Left colon (tissue), 2 donors: ENCODE measurements around the gene TRIM33. TPM values are rescaled to one million over a fixed set of nuclear protein-coding genes. Genes with fewer than 3 reads are reported as not detected.
"Not testable (repeated sequence)": the region's sequence is repeated elsewhere in the genome, so short reads cannot be mapped to it uniquely, and the experiment has no call there.

ENCODE experiments used
- ATAC-seq: fragments of 200-7000 bp; cut with Tn5 transposase; one replicate; pipeline ENCODE4 v1.9.1; 2020; ENCODE audit warnings: mild to moderate bottlenecking, moderate library complexity
- DNase-seq, 2 donors: peaks; one replicate each; pipeline ENCODE4 v3.0.0-alpha.2; 2020
- intact Hi-C, 2 donors: fragments of 100-400 bp; cut with DNase I in 1 of 2; cut with micrococcal nuclease in 1 of 2; formaldehyde crosslinking; loops; one replicate each; pipeline versions ENCODE4 v1.11.2 to v1.14.0; 2022; cut with DNase I, micrococcal nuclease
- total RNA-seq, 2 donors: library from RNA; stranded (reverse); fragmentation: NEBNext Ultra II Directional; extraction: Animal tissue kit (Norgen Biotek cat#: 25700); gene quantifications; one replicate each; pipeline ENCODE4 v1.2.1, GENCODE V29; 2021
- donor health status: DM: no; HTN: no; CAD: no.
- donor health status: DM: yes; HTN: yes; CAD: no.

Gene TRIM33
- total RNA-seq, 2 donors from 2014 or later, result 28.6 to 31.0 TPM

- intact Hi-C loops, result no loop called here
- DNase-seq (no peak), ATAC-seq (no peak)
Measured at GRCh38 chr1:114369930-114370329, 141.1 kb downstream of the TRIM33 start.

- DNase-seq, ATAC-seq, intact Hi-C loops: not testable (repeated sequence)
Measured at GRCh38 chr1:114369266-114369919, 141.6 kb downstream of the TRIM33 start.

DNA sequence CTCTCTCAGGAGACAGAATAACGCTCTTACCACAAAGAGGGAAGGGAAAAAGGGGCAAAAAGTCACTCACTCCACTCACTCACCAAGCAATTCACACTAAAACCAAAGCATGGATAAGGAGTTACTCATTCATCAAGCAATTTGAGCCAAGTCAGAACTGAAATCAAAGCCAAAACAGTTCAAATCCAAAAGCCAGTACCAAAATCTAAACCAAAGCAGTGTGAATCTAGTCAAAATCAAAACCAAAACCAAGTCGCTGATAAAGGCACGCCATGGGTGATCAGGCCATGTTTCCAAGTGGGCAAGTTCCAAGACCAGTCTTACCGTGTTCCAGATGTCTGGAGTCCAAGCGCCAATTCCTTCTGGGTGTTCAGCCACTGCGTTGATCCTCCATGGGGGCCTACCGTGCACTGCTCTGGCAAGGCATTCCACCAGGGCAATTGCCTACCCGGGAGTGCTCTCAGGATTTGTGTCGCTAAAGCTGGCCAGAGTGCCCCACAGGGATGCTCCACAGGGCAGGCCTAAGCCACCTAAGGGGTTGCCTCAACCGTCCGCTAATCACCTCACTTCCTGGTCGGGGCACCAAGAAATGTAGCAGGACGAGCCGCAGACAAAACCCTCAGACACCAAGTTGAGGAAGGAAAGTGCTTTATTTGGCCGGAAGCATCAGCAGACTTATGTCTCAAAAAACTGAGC is 142.3 kb downstream of the TRIM33 start:
- DNase-seq, result no peak
- ATAC-seq, result no peak
- intact Hi-C loops, result no loop called here

GRCh38 chr1:114367810-114368209 is 143.2 kb downstream of the TRIM33 start:
- intact Hi-C loops, result no loop called here

GRCh38 chr1:114363230-114363629 is 147.8 kb downstream of the TRIM33 start:
- not testable (repeated sequence) for DNase-seq

More at GRCh38 chr1:114367810-114368209, 143.2 kb downstream of the TRIM33 start:
- DNase-seq (no peak), ATAC-seq (no peak)

GRCh38 chr1:114359791-114360190 is 151.2 kb downstream of the TRIM33 start:
- intact Hi-C loops, result no loop called here
- no peak for ATAC-seq
- no peak for DNase-seq

More at GRCh38 chr1:114363230-114363629, 147.8 kb downstream of the TRIM33 start:
- ATAC-seq, intact Hi-C loops: not testable (repeated sequence)

GRCh38 chr1:114355240-114355639 is 155.8 kb downstream of the TRIM33 start:
- DNase-seq (no peak), ATAC-seq (no peak)
- intact Hi-C loops, result no loop called here

DNA sequence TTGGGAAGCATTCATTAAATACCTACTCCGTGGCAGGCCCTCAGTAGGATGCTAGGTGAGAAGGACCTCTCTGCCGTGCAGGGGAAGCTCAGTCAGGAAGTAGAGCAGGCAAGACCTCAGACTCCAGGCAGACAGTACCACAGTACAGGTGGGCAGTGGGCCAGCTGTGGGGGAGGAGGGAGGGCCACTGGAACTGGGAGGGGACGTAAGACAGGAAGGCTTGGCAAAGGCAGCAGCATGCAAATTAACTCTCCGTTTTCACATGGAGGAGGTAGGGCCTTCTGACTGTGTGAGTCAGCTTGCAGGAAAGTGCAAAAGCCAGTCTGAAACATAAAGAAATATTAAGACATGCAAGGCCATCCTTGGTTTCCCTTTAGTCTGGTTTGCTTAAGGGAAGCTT is 157.7 kb downstream of the TRIM33 start:
- peak; percentile 41 to 54 for DNase-seq
- ATAC-seq, result no peak
- intact Hi-C loops, result no loop called here

GRCh38 chr1:114352797-114353196 is 158.2 kb downstream of the TRIM33 start:
- DNase-seq, result no peak
- intact Hi-C loops, result no loop called here
- no peak for ATAC-seq

DNA sequence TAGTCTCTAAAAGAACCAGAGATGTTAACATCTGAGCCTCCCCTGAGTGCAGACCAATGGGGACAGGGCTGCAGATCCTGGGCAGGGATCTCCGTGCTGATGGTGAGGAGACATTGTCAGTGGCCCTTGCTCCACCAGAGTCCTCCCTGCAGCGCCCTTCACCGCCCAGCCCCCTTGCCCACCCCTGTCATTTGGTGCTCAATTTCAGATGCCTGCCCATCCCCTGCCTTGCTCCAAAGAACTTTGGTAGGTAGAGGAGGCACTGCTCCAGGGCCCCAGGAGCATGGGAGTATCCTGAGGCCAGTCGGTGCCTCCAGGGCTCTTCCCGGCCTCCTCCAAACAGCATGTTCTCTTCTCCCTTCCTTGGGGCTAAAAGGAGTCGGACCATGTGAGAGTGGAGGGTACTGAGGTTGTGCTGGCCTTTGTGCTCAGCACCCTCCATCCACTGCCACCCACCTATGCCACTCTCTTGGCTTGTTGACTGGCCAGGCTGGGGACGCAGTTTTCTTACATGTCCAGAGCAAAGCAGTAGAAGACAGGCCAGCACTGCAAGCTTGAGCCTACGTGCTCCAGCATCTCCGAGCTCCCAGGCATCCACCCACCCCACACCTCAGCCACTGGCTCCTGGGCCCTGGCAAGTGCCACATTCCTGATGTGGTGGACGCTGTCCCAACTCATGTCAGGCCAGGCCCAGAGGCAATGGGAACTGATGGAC is 160.1 kb downstream of the TRIM33 start:
- no peak for ATAC-seq
- intact Hi-C loops, result no loop called here
- DNase-seq, result no peak

DNA sequence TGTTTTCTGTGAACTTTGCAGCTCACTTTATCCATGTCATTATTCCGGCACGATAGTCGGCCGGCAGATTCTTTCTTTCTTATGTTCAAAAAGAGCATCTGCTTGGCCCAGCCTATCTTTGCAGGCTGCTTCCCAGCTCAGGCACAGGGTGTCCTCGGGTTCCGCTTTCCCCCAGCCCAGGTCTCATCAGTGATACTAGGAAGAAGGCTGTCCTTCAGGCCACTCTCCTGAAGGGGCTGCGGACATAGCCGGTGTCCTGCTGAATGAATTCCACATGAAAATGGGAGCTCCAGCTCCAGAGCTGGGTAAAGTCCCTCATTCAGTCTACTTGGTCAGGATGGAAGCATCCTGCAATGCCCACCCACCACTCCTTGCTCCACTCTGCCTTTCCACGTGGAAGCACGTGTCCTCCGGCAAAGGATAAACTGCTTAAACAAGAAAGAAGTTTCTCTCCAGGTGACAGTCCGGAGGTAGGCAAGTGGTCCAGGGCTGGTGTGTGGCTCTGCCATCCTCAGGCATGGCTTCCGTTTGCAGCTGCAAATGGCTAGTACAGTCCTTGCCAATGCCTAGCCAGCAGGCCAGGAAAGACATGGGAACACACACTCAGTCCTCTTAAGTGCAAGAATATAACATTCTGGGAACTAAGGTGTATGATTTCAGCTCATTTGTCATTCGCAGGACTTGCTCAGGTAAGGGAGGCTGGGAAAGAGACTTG is 161.0 kb downstream of the TRIM33 start:
- intact Hi-C loops, result no loop called here
- ATAC-seq (no peak), DNase-seq (no peak)

DNA sequence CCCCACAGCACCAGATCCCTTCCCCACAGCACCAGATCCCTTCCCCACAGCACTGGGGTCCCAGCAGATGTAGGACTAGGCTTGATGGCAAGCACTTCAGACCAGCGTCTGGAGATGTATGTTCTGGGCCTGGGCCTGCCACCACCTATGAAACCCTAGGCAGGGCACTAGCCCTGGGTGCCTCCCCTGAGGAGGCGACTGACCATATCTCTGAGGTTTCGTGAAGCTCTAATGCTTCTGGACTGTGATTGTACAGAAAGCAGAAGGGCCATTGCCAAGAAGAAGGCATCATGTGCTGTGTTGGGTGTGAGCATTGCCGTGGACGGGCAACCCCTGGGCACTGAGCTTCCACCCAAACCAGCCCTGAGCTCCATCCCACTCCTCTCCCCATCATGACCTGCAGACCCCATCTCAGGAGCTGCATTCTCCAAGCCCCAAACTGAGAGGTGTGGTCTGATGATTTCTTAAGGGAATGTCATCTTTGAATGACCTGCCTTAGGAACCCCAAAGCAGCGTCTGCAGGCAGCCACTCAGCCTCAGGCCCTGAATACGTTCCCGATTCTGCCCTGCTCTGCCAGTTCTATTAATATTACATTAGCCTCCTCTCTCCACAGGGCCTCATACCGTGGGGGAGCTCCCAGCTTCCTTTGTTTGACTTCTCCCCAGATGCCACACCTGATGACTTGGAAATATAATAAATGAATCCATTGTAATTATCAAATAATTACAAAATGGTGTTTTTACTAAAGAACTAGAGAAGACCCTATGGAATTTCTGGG is 163.4 kb downstream of the TRIM33 start:
- intact Hi-C loops, result no loop called here
- no peak for ATAC-seq
- DNase-seq, result no peak

DNA sequence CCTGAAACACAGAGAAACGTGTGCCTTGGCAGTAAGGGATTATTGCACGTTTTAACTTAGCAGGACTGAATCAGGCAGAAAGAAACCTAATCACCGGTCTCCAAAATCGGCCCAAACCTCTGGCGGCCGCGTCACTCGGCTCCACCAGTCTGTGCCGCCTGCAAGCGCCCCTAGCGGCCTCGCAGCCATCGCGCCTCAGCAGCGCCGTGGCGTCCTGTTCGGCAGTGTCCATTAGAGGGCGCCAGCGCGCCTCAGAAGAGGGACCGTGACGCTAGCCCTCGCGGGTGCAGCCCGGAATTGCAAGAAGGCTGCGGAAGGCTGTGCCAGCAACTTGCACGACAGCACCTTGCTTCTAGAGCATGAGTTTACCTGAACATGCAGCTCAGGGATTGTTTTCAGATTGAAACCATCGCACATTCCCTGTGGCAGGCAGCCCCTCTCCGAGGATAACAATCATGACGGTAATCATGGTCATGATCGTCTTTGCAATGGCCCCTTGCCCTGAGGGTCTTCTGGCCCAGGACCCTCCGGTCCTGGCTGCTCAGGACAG is 164.4 kb downstream of the TRIM33 start:
- DNase-seq, result peak; percentile 89 to 98
- intact Hi-C loops, result no loop called here
- peak; percentile 99 for ATAC-seq

GRCh38 chr1:114345930-114346479 is 165.0 kb downstream of the TRIM33 start:
- DNase-seq (peak in 1 of 2 donors; percentile 18), ATAC-seq (peak; percentile 72)
- intact Hi-C loops, result no loop called here

GRCh38 chr1:114344656-114345055 is 166.3 kb downstream of the TRIM33 start:
- no peak for ATAC-seq
- intact Hi-C loops, result no loop called here
- DNase-seq, result no peak
